Fibroblast of skin of right biceps (primary cell): ENCODE results near the gene BCL6.

Source experiments
- DNase-seq: peaks from one replicate; pipeline ENCODE4 v3.0.0-alpha.2; 2013

BCL6 gene

DNA sequence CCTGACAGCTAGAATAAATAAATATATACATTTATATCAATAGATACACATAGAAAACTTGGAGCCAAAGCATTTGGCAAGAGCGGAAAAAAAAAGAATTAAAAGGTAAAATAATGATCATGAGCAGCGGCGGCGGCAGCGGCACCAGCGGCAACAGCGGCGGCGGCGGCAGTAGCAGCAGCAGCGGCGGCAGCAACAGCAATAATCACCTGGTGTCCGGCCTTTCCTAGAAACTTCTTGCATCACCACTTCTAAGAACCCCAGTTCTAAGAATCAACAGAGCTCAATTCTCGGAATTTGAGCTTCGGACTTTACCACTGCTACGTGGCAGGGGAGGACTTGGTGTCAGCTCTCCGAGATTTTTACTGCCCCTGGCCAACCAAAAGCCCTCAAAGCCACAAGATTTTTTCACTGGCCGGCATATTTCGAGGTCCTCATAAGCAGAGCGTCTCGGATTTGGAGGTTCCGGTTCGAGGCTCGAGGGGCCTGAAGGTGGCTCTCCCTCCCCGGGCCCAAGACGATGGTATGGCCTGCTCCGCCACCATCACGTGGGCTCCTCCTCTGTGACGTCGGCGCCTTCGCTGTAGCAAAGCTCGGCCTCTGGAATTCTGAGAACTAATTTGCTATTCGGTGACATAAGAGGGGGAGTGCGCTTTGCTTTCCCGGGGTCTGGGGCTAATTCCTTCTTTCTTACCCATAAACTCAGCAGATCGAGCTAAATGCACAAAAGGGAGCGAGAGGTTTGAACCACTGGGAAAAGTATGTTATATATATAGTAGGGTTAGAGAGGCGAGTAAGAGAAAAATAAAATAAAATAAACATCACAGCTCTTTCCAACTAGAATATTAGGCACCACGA lies at the start of gene BCL6:
TSS of gene BCL6 (minus strand) at position 268 of the 858 bp plus-strand sequence. CDS start 11,775 bp downstream, outside the sequence.
- peak; percentile 99 for DNase-seq

GRCh38 chr3:187794731-187795130 lies 49.5 kb upstream of the BCL6 start:
- DNase-seq: no peak

GRCh38 chr3:187793618-187794017 lies 48.4 kb upstream of the BCL6 start:
- no peak for DNase-seq

DNA sequence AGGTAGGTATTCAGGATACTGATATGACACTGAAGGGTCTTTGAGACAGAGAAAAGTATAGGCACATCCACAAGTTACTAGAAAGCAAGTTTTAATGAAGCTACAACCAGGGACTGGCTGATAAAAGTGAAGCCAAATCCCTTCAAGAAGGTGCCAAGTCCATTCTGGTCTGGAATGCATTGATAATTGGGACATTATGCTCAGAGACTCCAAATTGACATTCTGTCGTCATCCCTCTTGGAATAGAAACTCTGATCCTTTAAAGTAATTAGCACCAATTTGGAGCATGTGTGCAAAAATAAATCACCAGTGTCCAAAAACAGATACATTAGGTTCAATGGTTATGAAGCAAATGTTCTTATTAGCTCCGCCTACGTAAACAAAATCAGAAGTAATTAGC lies 47.3 kb upstream of the BCL6 start:
- DNase-seq: no peak

GRCh38 chr3:187789872-187790271 lies 44.6 kb upstream of the BCL6 start:
- no peak for DNase-seq

DNA sequence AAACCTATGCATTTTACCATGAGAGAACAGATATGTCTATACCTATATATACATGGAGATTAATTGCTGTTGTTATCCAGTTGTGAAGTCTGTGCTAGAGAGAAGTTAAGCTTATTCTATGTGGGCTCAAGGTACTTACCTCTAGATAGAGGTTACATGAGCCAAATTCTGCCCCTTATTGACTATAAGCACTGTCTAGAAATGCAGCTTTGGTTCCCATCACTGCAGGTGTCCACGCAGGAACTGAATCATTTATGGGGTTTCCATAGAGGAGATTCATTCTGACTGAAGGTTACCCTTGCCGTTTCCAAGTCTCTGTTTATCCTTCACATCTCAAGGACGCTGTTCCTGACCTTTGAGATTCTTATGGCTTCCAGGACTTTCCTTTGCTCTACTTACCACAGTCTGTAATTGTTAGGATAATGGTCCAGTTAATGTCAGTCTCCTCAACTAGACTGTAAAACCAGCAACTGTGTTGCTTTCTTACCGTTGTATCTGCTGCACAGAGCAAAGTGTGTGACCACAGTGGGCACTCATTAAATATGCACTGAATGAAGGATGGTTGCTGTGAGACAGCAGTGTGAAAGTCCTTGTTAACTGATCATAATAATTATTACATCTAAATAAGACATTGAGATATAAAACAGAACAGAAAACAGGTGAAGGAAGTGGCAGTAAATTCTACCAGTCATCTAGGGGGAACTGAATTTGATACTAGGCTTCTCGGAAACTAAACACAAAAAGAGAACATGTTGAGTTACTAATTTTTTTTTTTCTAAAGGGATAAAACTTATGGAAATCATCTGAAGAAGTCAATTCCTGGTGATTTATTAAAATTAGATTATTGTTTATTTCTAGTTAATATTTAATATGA lies 44.0 kb upstream of the BCL6 start:
- no peak for DNase-seq

DNA sequence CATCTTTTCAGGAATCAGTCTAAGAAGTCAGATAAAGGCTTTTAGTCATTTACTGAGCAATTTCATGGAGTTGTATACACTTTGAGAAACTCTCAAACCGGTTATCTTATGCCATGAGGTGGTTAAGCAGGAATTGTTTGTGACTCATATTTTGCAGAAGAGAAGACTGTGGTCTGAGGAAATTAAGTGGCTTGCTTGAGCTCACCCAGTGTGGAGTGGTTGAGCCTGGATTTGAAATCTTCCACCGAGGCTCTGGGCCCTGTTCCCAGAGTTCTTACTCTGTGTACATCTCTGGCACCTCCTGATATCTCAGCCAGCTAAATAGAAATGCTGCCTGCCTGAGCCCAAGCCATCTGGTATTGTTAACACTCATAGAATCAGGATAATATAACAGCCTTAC lies 37.8 kb upstream of the BCL6 start:
- DNase-seq: peak; percentile 94

GRCh38 chr3:187782006-187782405 lies 36.7 kb upstream of the BCL6 start:
- DNase-seq: no peak

- DNase-seq: no peak
Measured at GRCh38 chr3:187781001-187781400, 35.7 kb upstream of the BCL6 start.

- DNase-seq: no peak
Measured at GRCh38 chr3:187778726-187779125, 33.5 kb upstream of the BCL6 start.

DNA sequence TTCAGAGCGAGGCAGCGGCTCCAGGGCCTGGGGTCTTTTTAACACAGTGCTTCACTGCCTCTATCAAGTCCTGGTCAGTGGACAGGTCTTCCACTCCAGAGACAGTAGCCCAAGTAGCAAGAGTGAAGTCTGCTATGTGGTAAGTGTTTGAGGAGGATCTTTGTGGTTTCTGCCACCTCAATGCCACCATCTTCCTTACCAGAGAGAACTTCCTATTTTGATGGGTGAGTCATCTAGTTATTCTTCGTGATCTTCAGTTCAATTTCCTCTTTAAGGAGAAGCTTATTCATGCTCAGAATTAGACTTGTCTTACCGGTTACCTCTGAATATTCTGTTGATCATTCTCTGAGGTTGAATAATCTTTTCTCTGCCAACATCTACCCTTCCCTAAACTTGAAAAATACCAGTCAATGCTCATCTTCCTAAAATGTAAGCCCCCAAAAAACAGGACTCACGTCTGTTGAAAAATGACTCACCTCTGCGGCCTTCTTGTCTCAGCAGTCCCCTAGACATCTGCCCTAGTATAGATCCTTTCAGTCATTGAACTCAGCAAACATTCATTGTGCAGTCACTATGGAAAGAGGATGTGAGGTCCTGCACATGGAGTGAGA lies 32.2 kb upstream of the BCL6 start:
- DNase-seq: peak; percentile 48

DNA sequence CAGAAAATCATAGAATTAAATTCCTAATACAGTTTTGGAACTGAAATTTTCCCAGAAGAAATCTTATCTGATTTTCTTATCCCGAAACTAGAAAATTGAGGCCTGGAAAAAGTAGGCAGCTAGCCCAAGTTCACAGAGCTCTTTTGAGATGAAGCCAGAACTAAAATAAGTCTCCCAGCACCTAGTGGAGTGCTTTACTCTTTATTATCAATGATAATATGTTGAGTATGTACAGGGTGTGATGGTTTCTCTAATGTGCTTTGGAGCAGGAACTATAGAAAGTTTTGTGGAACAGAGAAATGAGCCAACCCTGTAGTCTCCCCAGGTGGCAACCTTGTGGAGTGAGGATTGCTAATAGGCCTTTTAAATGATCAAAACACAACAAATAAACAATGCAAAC lies 30.3 kb upstream of the BCL6 start:
- no peak for DNase-seq

GRCh38 chr3:187774185-187774789 lies 29.0 kb upstream of the BCL6 start:
- no peak for DNase-seq

GRCh38 chr3:187773233-187774184 lies 28.2 kb upstream of the BCL6 start:
- DNase-seq: no peak

DNA sequence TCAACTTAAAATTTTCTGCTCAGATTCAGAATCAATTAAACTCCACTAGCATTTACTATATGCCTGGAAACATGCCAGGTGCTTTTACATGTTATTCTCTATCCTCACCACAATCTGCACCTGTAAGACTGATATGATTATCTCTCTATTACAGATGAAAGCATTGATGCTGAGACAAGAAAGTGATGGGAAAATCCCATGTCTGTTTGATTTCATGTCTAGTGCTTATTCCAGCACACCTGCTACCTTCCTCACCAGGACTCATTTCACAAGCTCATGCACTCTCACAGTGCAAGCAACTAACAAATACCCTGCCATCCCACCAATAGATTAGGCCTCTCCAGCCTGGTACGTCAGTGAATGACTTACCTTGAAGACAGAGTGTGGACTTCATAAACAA lies 25.0 kb upstream of the BCL6 start:
- DNase-seq: no peak

- DNase-seq: no peak
Measured at GRCh38 chr3:187769771-187770170, 24.5 kb upstream of the BCL6 start.

DNA sequence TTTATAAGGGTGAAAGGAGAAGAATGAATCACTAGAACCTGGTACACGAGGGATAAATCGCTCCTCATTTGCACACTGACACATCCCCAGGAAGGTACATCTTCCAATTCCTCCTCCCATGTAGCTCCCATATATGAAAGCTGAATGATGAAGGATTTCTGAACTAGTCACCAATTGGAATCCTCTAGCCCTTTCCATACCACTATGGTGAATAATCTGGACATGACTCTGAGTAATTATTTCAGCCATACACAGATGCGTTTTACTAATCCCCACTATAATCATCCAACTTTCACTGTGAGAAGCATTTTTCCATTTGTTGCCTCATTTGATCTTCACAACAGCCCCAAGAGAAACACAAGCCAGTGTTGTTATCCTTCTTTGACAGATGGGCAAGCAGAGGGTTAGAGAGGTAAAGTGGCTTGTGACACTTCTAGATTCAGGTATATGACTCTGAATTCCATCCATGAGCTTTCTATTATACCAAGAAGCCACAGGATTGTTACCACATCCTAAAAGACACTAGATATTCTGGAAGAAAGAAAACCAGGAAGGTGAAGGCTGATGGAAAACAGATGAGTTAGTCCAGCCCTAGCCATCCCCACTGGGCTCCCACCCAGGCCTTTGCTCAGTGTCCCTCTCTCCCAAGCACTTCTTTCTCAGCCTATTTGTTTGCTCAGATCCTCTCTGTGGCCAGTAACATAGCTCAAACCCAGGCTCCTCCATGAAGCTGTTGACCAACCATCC lies 22.2 kb upstream of the BCL6 start:
- DNase-seq: peak; percentile 95

GRCh38 chr3:187765342-187765741 lies 20.1 kb upstream of the BCL6 start:
- DNase-seq: peak; percentile 69

DNA sequence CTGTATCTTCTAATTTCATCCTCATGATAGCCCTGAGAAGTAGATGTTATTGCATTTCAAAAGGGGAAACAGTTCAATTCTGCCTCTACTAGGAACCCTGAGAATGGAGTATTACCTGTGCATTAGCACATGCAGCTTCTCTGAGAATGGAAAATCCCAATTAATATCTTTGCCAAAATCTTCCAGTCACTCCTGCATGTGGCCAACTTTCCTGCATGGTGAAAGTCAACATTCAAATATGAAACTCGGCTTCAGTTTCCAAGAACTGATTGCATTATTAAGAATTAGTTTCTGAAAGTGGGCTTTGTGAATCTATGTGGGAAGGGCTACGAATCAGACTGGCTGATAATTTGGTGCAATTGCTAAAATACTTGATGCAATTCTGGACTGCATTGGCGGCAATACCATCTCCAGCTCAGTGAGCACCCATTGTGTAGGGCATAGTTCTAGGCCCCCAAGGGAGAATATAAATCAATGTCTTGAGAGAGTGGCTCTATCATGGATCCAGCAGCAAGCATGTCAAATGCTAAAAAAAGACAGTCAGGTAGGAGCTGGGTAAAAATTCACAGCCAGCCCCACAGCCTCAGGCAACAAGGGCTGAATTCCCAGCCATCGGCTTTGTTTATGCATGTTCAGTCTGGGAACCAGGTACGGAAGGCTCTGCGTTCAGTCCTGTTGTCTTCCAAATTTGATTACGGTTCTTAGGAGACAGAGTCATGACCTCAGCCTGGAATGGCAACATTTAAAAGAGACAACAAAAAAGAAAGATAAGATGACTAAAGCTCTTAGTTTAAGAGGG lies 18.8 kb upstream of the BCL6 start:
- no peak for DNase-seq

GRCh38 chr3:187762792-187763191 lies 17.5 kb upstream of the BCL6 start:
- no peak for DNase-seq
